H1 (cell line): ENCODE measurements around the gene MEF2D. TPM values are rescaled to one million over a fixed set of nuclear protein-coding genes. Genes with fewer than 3 reads are reported as not detected.
A peak's percentile ranks its signal among the peaks of the same experiment; 100 is the strongest.

Experiments used
- CBX5 ChIP-seq: fragments of 300-800, 300-1000 bp; sonication (generic); IDR thresholded peaks from 2 replicates; pipeline ENCODE4 v1.7.1; 2016; ENCODE audit warnings: antibody characterized with exemption, low read length, low read depth
- CREB1 ChIP-seq: IDR thresholded peaks from 2 replicates; pipeline ENCODE4 v1.6.1; 2012; ENCODE audit warnings: inconsistent platforms
- EGR1 ChIP-seq: IDR thresholded peaks from 2 replicates; pipeline ENCODE4 v1.6.1; 2011; ENCODE audit warnings: low read depth, low read length, borderline replicate concordance
- EZH2 ChIP-seq: fragments of 200-600 bp; sonication (generic); IDR thresholded peaks from 2 replicates; pipeline ENCODE4 v1.7.1; 2012; ENCODE audit warnings: low read depth, mild to moderate bottlenecking, moderate library complexity, low read length, inconsistent platforms; ENCODE audit not compliant: severe bottlenecking
- GABPA ChIP-seq: IDR thresholded peaks from 2 replicates; pipeline ENCODE4 v1.6.1; 2011; ENCODE audit warnings: mild to moderate bottlenecking, low read length, moderate library complexity, borderline replicate concordance; ENCODE audit not compliant: insufficient read depth
- GTF2F1 ChIP-seq: IDR thresholded peaks from 2 replicates; pipeline ENCODE4 v1.6.1; 2012; ENCODE audit warnings: low read depth, low read length, improper control_type of control experiment, borderline replicate concordance
- HDAC2 ChIP-seq, 2 experiments: fragments of 300-600 bp in 1 of 2; sonication (generic) in 1 of 2; IDR thresholded peaks; 2 replicates each; pipeline ENCODE4 v1.6.1; 2011 to 2012; ENCODE audit warnings: low read depth in 2 of 2, low read length in 2 of 2, mild to moderate bottlenecking in 2 of 2, moderate library complexity in 2 of 2, borderline replicate concordance in 1 of 2, inconsistent platforms in 1 of 2
- JUND ChIP-seq: IDR thresholded peaks from 2 replicates; pipeline ENCODE4 v1.6.1; 2011; ENCODE audit warnings: mild to moderate bottlenecking, improper control_type of control experiment, low read length
- RNF2 ChIP-seq: fragments of 200-900, 300-1000 bp; sonication (generic); IDR thresholded peaks from 2 replicates; pipeline ENCODE4 v1.7.1; 2016; ENCODE audit warnings: borderline replicate concordance, low read depth, mild to moderate bottlenecking, antibody characterized with exemption, low read length; ENCODE audit not compliant: poor library complexity, severe bottlenecking; ENCODE audit errors: missing control alignments
- SIRT6 ChIP-seq: IDR thresholded peaks from one replicate; pipeline ENCODE4 v1.7.1; 2012; ENCODE audit warnings: low read length, inconsistent platforms
- SP1 ChIP-seq: IDR thresholded peaks from 2 replicates; pipeline ENCODE4 v1.6.1; 2011; ENCODE audit warnings: low read depth, low read length
- polyA plus RNA-seq, 7 experiments: library from polyadenylated mRNA; depleted of rRNA in 3 of 7; stranded (reverse) in 5 of 7; unstranded in 2 of 7; fragments of >200 nt in 5 of 7; fragments of 200-250 nt in 2 of 7; gene quantifications; 1 replicate in 5 of 7; 2 replicates in 1 of 7; 4 replicates in 1 of 7; pipeline versions ENCODE4 v1.2.1 to v1.2.3, GENCODE V29; 2011 to 2013; ENCODE audit warnings: missing spikeins in 2 of 7, mixed read lengths in 2 of 7
- total RNA-seq: library from RNA; stranded (reverse); fragmentation: NEBNext Ultra II Directional; extraction: Animal tissue kit (Norgen Biotek cat#: 25700); gene quantifications from 2 replicates; pipeline ENCODE4 v1.2.1, GENCODE V29; 2021
- TF ChIP-seq, protein P1 (sequence below): IDR thresholded peaks from 2 replicates; pipeline ENCODE4 v1.6.1; 2011; ENCODE audit warnings: low read depth, mild to moderate bottlenecking, low read length; ENCODE audit not compliant: insufficient read depth
- TF ChIP-seq, protein P2 (sequence below): IDR thresholded peaks from 2 replicates; pipeline ENCODE4 v1.6.1; 2012; ENCODE audit warnings: inconsistent platforms

The MEF2D gene
- total and polyA plus RNA-seq, 2 of the 8 experiments (the other 6 are each of a cell fraction or from before 2014, with no cell fraction given), result 17.3 to 20.3 TPM

- TF ChIP-seq, protein P1, sequence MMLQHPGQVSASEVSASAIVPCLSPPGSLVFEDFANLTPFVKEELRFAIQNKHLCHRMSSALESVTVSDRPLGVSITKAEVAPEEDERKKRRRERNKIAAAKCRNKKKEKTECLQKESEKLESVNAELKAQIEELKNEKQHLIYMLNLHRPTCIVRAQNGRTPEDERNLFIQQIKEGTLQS, result no peak
- TF ChIP-seq SIRT6 (no peak), HDAC2 (IDR thresholded peaks at IDR 0.05; ENCODE audit: borderline replicate concordance in 1 of 2, low read depth in 2 of 2, low read length in 2 of 2) (no peak; a peak in 2 of 4 replicates), GTF2F1 (no peak), EZH2 (no peak), RNF2 (peak; percentile 37), EGR1 (peak; percentile 71; the same call in 1 of the 2 replicates), GABPA (no peak), SP1 (peak; percentile 82), CBX5 (no peak), JUND (no peak), CREB1 (peak; percentile 62; the same call in 1 of the 2 replicates)
- TF ChIP-seq, protein P2, sequence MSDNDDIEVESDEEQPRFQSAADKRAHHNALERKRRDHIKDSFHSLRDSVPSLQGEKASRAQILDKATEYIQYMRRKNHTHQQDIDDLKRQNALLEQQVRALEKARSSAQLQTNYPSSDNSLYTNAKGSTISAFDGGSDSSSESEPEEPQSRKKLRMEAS, result peak; percentile 87
Observed at GRCh38 chr1:156500793-156501506, 375 bp upstream of the MEF2D start (continued).
